Spleen (tissue), 11 donors: Measurements from ENCODE around the gene YDJC. TPM values are rescaled to one million over a fixed set of nuclear protein-coding genes. Genes with fewer than 3 reads are reported as not detected.
A peak's percentile ranks its signal among the peaks of the same experiment; 100 is the strongest.

Experiments
- DNase-seq: peaks from one replicate; pipeline ENCODE4 v3.0.0-alpha.2; 2020
- H3K27ac ChIP-seq, 8 donors: fragments of 200-600 bp; sonication (generic) in 7 of 8; 1 replicate in 4 of 8; 2 replicates in 4 of 8; pipeline versions ENCODE4 v1.5.0 to v1.8.0; 2016 to 2021; ENCODE audit warnings: inconsistent platforms in 4 of 8, mild to moderate bottlenecking in 4 of 8, moderate library complexity in 1 of 8
- H3K27me3 ChIP-seq, 7 donors: fragments of 200-600 bp; sonication (generic) in 6 of 7; replicated peaks in 1 of 7; 1 replicate in 4 of 7; 2 replicates in 3 of 7; pipeline versions ENCODE4 v1.5.0 to v1.8.0; 2016 to 2021; ENCODE audit warnings: inconsistent platforms in 3 of 7, mild to moderate bottlenecking in 1 of 7
- H3K36me3 ChIP-seq, 6 donors: fragments of 200-600 bp; sonication (generic) in 5 of 6; 1 replicate in 4 of 6; 2 replicates in 2 of 6; pipeline versions ENCODE4 v1.5.0 to v1.8.0; 2016 to 2021; ENCODE audit warnings: inconsistent platforms in 2 of 6
- H3K4me1 ChIP-seq, 6 donors: fragments of 200-600 bp; sonication (generic) in 5 of 6; 1 replicate in 3 of 6; 2 replicates in 3 of 6; pipeline versions ENCODE4 v1.5.0 to v1.8.0; 2016 to 2021; ENCODE audit warnings: inconsistent platforms in 3 of 6
- H3K4me3 ChIP-seq, 8 donors: fragments of 200-600 bp; sonication (generic) in 7 of 8; 1 replicate in 4 of 8; 2 replicates in 4 of 8; pipeline versions ENCODE4 v1.5.0 to v1.8.0; 2016 to 2021; ENCODE audit warnings: inconsistent platforms in 4 of 8, mild to moderate bottlenecking in 4 of 8, moderate library complexity in 2 of 8
- H3K9me3 ChIP-seq, 8 donors: fragments of 200-600 bp; sonication (generic) in 7 of 8; 1 replicate in 4 of 8; 2 replicates in 4 of 8; pipeline versions ENCODE4 v1.5.0 to v1.8.0; 2016 to 2021; ENCODE audit warnings: inconsistent platforms in 4 of 8
- POLR2A ChIP-seq, 3 donors: fragments of 450-650 bp; IDR thresholded peaks; one replicate each; pipeline ENCODE4 v1.5.1; 2017; ENCODE audit warnings: antibody characterized with exemption in 3 of 3, mild to moderate bottlenecking in 1 of 3
- POLR2AphosphoS5 ChIP-seq, 3 donors: sonication (generic); formaldehyde crosslinking; IDR thresholded peaks; one replicate each; pipeline ENCODE4 v1.5.1; 2017; ENCODE audit warnings: antibody characterized with exemption in 3 of 3
- WGBS, 5 donors: extraction: QIAGEN DNeasy Blood & Tissue Kit in 3 of 5; methylation state at CpG; one replicate each; pipeline versions ENCODE4 v1.1.5 to v1.1.7; 2013 to 2018; 5-methylcytosine and 5-hydroxymethylcytosine counted together
- intact Hi-C: fragments of 100-400 bp; cut with DNase I; formaldehyde crosslinking; loops from one replicate; pipeline ENCODE4 v1.15.0; 2023; ENCODE audit warnings: low total_unique reads
- polyA plus RNA-seq, 3 donors: library from polyadenylated mRNA; stranded (reverse); fragments of 200-250 nt; gene quantifications; one replicate each; pipeline ENCODE4 v1.2.1, GENCODE V29; 2013
- total RNA-seq, 7 donors: library from RNA; depleted of rRNA in 3 of 7; stranded (reverse); fragments of >200 nt in 3 of 7; fragmentation: NEBNext Ultra II Directional in 4 of 7; extraction: Animal tissue kit (Norgen Biotek cat#: 25700) in 4 of 7; gene quantifications; one replicate each; pipeline versions ENCODE4 v1.1.0 to v1.2.1, GENCODE V29; 2016 to 2021
- TF ChIP-seq, protein P1 (sequence below), 11 experiments: fragments of 200-600 bp in 7 of 11; fragments of 450-650 bp in 4 of 11; sonication (generic) in 4 of 11; IDR thresholded peaks in 8 of 11; conservative IDR thresholded peaks in 3 of 11; 1 replicate in 7 of 11; 2 replicates in 4 of 11; pipeline versions ENCODE4 v1.4.0 to v1.8.0; 2016 to 2021; ENCODE audit warnings: antibody characterized with exemption in 11 of 11, inconsistent platforms in 4 of 11, mild to moderate bottlenecking in 1 of 11
- donor health status: healthy with polysubstance abuse.
- donor health status: DM: no; HTN: no; CAD: no; lungs with moderate emphysema.
- donor health status: DM: no; HTN: no; CAD: no.
- donor health status: Bipolar disorder and iron deficiency.
- donor health status: healthy.
- donor health status: DM: no; HTN: no; CAD: no.
- donor health status: DM: yes; HTN: yes; CAD: no.

YDJC gene
- total and polyA plus RNA-seq, 10 donors = 19.0 to 54.3 (median 32.1) TPM

DNA sequence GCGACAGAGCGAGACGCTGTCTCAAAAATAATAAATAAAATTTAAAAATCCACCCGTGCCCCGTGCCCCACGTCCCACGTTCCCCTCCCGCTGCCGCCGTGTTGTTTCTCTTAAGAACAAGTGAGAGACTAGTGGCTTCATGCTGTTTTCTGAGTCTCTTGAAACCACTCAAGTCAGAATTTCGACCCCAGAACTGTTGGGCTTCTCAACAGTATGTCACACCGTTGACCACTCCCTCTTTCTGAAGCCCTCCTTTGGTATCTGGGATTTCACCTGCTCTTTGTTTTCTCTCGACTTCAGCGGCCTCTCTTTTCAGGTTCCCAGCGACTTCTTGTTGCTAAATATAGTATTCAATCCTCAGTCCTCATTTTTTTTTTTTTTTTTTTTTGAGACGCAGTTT is 37.0 kb upstream of the YDJC start:
- Histone ChIP-seq H3K36me3 (peaks cover 4 to 29% (median 21%) of the 10 kb centered on the region in 6 donors), H3K4me3 (peak overlapping the region; percentile 65 to 90 (median 78)), H3K4me1 (peaks cover 7 to 43% (median 26%) of the 10 kb centered on the region in 6 donors), H3K27ac (peak overlapping the region in 4 of 8 donors; percentile 92 to 97 (median 96)), H3K27me3 (no peaks in the 10 kb centered on the region), H3K9me3 (no peaks in the 10 kb centered on the region)
- no peak for DNase-seq
- TF ChIP-seq, protein P1, sequence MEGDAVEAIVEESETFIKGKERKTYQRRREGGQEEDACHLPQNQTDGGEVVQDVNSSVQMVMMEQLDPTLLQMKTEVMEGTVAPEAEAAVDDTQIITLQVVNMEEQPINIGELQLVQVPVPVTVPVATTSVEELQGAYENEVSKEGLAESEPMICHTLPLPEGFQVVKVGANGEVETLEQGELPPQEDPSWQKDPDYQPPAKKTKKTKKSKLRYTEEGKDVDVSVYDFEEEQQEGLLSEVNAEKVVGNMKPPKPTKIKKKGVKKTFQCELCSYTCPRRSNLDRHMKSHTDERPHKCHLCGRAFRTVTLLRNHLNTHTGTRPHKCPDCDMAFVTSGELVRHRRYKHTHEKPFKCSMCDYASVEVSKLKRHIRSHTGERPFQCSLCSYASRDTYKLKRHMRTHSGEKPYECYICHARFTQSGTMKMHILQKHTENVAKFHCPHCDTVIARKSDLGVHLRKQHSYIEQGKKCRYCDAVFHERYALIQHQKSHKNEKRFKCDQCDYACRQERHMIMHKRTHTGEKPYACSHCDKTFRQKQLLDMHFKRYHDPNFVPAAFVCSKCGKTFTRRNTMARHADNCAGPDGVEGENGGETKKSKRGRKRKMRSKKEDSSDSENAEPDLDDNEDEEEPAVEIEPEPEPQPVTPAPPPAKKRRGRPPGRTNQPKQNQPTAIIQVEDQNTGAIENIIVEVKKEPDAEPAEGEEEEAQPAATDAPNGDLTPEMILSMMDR (IDR thresholded peaks at IDR 0.05 in 8 of 11, conservative IDR thresholded peaks at IDR 0.05 in 3 of 11) = no peak
- no peak for TF ChIP-seq POLR2A (IDR thresholded peaks at IDR 0.05)
- TF ChIP-seq POLR2AphosphoS5 (IDR thresholded peaks at IDR 0.05) = no peak
- intact Hi-C loops = no loop called here
- WGBS, 5 donors = 46 to 62% (median 57%) methylated on average over 16 of the region's 16 CpGs

DNA sequence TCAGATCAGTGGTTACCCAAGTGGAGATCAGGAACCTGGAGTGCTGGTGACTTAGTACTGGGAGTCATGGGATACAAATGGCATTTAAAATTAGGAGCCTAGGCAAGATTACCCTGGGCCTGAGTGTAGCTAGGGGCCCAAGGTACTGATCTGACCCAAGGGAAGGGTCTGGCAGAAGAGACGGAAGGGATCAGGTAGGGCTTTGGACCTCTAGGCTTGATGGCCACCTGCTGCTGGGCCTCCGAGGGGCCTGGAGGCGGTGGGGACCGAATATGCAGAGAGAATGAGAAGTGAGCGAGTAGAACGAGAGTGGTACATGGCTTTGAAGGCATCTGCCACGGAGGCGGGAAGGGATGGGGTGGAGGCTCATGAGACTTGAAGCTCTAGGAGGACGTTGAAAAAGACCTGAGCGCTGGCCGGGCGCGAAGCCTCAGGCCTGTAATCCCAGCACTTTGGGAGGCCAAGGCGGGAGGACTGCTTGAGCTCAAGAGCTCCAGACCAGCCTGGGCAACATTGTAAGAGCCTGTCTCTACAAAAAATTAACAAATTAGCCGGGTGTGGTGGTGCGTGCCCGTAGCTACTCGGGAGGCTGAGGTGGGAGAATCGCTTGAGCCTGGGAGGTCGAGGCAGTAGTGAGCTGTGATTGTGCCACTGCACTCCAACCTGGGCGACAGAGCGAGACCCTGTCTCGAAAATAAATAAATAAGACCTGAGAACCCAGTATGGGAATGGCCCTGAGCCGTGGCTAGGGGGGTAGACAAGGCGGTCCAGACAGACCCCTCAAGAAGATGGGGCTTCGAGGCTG is 35.4 kb upstream of the YDJC start:
- intact Hi-C loops = no loop called here
- Histone ChIP-seq H3K36me3 (peaks cover 0 to 14% (median 6%) of the 10 kb centered on the region in 6 donors), H3K27me3 (no peaks in the 10 kb centered on the region), H3K9me3 (no peaks in the 10 kb centered on the region), H3K4me1 (peaks cover 7 to 43% (median 26%) of the 10 kb centered on the region in 6 donors), H3K4me3 (peak overlapping the region; percentile 65 to 90 (median 78)), H3K27ac (peak overlapping the region; percentile 86 to 97 (median 95))
- WGBS, 5 donors = 73 to 82% (median 77%) methylated on average over 24 to 26 of the region's 26 CpGs
- DNase-seq = no peak
- TF ChIP-seq, protein P1 (IDR thresholded peaks at IDR 0.05 in 8 of 11, conservative IDR thresholded peaks at IDR 0.05 in 3 of 11) = no peak
- TF ChIP-seq POLR2AphosphoS5 (IDR thresholded peaks at IDR 0.05) (no peak), POLR2A (IDR thresholded peaks at IDR 0.05) (no peak)

DNA sequence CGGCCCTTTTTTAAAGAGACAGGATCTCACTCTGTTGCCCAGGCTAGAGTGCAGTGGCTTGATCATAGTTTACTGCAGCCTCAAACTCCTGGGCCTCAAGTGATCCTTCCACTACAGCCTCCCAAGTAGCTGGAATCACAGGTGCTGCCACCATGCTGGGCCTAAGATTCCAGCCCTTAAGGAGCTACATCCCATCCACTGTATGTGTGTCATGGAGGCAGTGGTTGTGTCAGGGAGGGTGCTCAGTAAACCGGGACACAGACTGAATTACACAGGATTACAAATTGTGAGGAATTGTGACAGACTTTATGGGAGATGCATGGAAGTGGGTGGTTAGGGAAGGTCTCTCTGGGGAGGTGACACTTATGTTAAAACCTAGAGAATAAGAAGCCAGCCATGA is 33.9 kb upstream of the YDJC start:
- intact Hi-C loops = no loop called here
- Histone ChIP-seq H3K4me1 (peaks cover 7 to 33% (median 22%) of the 10 kb centered on the region in 6 donors), H3K27ac (no peak overlapping the region), H3K9me3 (no peaks in the 10 kb centered on the region), H3K4me3 (no peak overlapping the region), H3K36me3 (no peaks in the 10 kb centered on the region), H3K27me3 (no peaks in the 10 kb centered on the region)
- no peak for DNase-seq
- 91 to 98% (median 92%) methylated on average over 2 of the region's 2 CpGs for WGBS, 5 donors
- TF ChIP-seq, protein P1 (IDR thresholded peaks at IDR 0.05 in 8 of 11, conservative IDR thresholded peaks at IDR 0.05 in 3 of 11) = no peak
- TF ChIP-seq POLR2AphosphoS5 (IDR thresholded peaks at IDR 0.05) = no peak
- no peak for TF ChIP-seq POLR2A (IDR thresholded peaks at IDR 0.05)

DNA sequence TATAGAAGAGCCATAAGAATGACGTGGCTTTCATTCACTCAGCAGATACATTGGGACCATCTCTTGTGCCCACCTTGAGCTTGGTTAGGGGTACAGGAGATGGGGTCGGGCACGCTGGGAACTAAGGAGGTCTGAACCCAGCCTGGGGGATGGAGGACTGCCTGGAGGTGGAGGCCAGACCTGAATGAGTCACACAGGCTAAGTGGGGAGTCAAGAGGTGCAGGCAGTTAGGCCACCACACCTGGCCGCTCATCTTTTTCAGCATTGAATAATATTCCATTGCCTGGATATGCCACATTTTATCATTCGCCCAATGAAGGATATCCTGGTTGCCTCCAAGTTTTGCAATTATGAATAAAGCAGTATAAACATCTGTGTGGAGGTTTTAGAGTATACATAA is 32.2 kb upstream of the YDJC start:
- intact Hi-C loops = no loop called here
- H3K4me1 ChIP-seq = peaks cover 3 to 31% (median 25%) of the 10 kb centered on the region in 6 donors
- H3K27me3 ChIP-seq = no peaks in the 10 kb centered on the region
- H3K36me3 ChIP-seq = no peaks in the 10 kb centered on the region
- H3K27ac ChIP-seq = no peak overlapping the region
- TF ChIP-seq POLR2AphosphoS5 (IDR thresholded peaks at IDR 0.05) (no peak), POLR2A (IDR thresholded peaks at IDR 0.05) (no peak)
- TF ChIP-seq, protein P1 (IDR thresholded peaks at IDR 0.05 in 8 of 11, conservative IDR thresholded peaks at IDR 0.05 in 3 of 11) = no peak
- WGBS, 5 donors = 91 to 97% (median 93%) methylated on average over 5 of the region's 5 CpGs
- H3K9me3 ChIP-seq = no peaks in the 10 kb centered on the region
- H3K4me3 ChIP-seq = no peak overlapping the region
- DNase-seq = no peak
